ENCODE results near the gene PIK3C2A. TPM values are rescaled to one million over a fixed set of nuclear protein-coding genes. Genes with fewer than 3 reads are reported as not detected.
"Not testable (repeated sequence)": the region's sequence is repeated elsewhere in the genome, so short reads cannot be mapped to it uniquely, and the experiment has no call there.

PIK3C2A gene
- total and polyA plus RNA-seq, 5 experiments from 2014 or later, result 7.0 to 42.7 (median 9.8) TPM

GRCh38 chr11:17230867-17231851 lies 23.4 kb upstream of the PIK3C2A start:
- peaks cover 0 to 1% (median 0%) of the 10 kb centered on the region in 5 donors for H3K27me3 Mint-ChIP-seq
- ATAC-seq (peak; percentile 75 to 83), DNase-seq (peak in 3 of 10 donors; percentile 15 to 48 (median 43))
- peaks cover 6 to 18% (median 15%) of the 10 kb centered on the region in 4 donors for H3K4me1 Mint-ChIP-seq
- POLR2A ChIA-PET, result no interaction called here
- peaks cover 0 to 3% (median 0%) of the 10 kb centered on the region in 3 donors for H3K36me3 Mint-ChIP-seq
- H3K9me3 Mint-ChIP-seq, result no peaks in the 10 kb centered on the region
- H3K4me3 Mint-ChIP-seq, result peak overlapping the region in 6 of 10 donors; percentile 26 to 68 (median 32)
- H3K27ac Mint-ChIP-seq, result peak overlapping the region in 5 of 10 donors; percentile 5 to 71 (median 39)

- no peak for DNase-seq
- no peak for ATAC-seq
- POLR2A ChIA-PET, result interaction anchor here (0.7 to 1.4 kb wide), 5 partner anchors 17 to 56 kb away, joined by 3 to 6 read pairs (median 3); partner anchors contain the start of genes NUCB2 and PIK3C2A
- Mint-ChIP-seq H3K27ac (peak overlapping the region in 5 of 10 donors; percentile 5 to 60 (median 42)), H3K27me3 (peaks cover 0 to 1% (median 0%) of the 10 kb centered on the region in 5 donors), H3K4me3 (peak overlapping the region in 2 of 10 donors; percentile 38 to 52), H3K9me3 (no peaks in the 10 kb centered on the region), H3K36me3 (peaks cover 0 to 3% (median 0%) of the 10 kb centered on the region in 3 donors), H3K4me1 (peaks cover 8 to 18% (median 15%) of the 10 kb centered on the region in 4 donors)
Observed at GRCh38 chr11:17229481-17230152, 21.8 kb upstream of the PIK3C2A start.

- peaks cover 8 to 18% (median 15%) of the 10 kb centered on the region in 4 donors for H3K4me1 Mint-ChIP-seq
- ATAC-seq, H3K27ac Mint-ChIP-seq, POLR2A ChIA-PET, H3K27me3 Mint-ChIP-seq, H3K9me3 Mint-ChIP-seq, H3K36me3 Mint-ChIP-seq, DNase-seq, H3K4me3 Mint-ChIP-seq: not testable (repeated sequence)
Observed at GRCh38 chr11:17228186-17228925, 20.6 kb upstream of the PIK3C2A start.

DNA sequence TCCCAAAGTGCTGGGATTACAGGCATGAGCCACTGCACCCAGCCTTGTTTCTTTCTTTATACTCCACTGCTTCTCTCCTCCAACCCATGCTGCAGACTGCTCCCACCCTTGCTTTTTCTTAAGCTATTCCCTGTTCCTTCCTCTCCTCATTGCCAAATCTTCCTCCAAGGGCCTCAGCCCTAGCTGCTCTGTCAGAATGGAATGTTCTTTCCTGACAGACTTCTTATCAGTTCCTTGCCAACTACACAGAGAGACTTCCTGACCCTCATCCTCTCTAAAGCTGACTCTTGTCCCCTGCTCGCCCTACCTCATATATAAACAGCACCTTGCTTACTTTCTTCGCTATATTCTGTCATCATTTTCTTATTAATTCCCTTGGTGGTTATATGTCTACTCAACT lies 16.9 kb upstream of the PIK3C2A start:
- Mint-ChIP-seq H3K27me3 (no peaks in the 10 kb centered on the region), H3K27ac (peak overlapping the region in 1 of 10 donors; percentile 19), H3K4me3 (no peak overlapping the region), H3K9me3 (no peaks in the 10 kb centered on the region), H3K4me1 (peaks cover 0 to 2% (median under 1%) of the 10 kb centered on the region in 4 donors), H3K36me3 (peaks cover 0 to 3% (median 0%) of the 10 kb centered on the region in 3 donors)
- no peak for ATAC-seq
- no peak for DNase-seq
- POLR2A ChIA-PET, result interaction anchor here (0.7 kb wide), 1 partner anchor 19 kb away, joined by 3 read pairs; no protein-coding TSS in a partner anchor

GRCh38 chr11:17221968-17222367 lies 14.2 kb upstream of the PIK3C2A start:
- ATAC-seq (no peak), DNase-seq (no peak)
- Mint-ChIP-seq H3K9me3 (no peaks in the 10 kb centered on the region), H3K4me3 (no peak overlapping the region), H3K36me3 (peaks cover 0 to under 1% (median 0%) of the 10 kb centered on the region in 3 donors), H3K27me3 (no peaks in the 10 kb centered on the region), H3K4me1 (peaks cover 0 to 2% (median 0%) of the 10 kb centered on the region in 4 donors), H3K27ac (no peak overlapping the region)
- POLR2A ChIA-PET, result interaction anchor here (0.6 kb wide), 1 partner anchor 104 kb away, joined by 6 read pairs; no protein-coding TSS in a partner anchor

GRCh38 chr11:17219016-17219415 lies 11.2 kb upstream of the PIK3C2A start:
- Mint-ChIP-seq H3K4me3 (no peak overlapping the region), H3K4me1 (peaks cover 0 to 4% (median 0%) of the 10 kb centered on the region in 4 donors), H3K9me3 (peaks cover 0 to 4% (median 0%) of the 10 kb centered on the region in 9 donors), H3K36me3 (peaks cover 0 to 7% (median 5%) of the 10 kb centered on the region in 3 donors), H3K27ac (no peak overlapping the region), H3K27me3 (peaks cover 0 to 2% (median 0%) of the 10 kb centered on the region in 5 donors)
- POLR2A ChIA-PET, result no interaction called here
- DNase-seq, result no peak
- ATAC-seq, result no peak

DNA sequence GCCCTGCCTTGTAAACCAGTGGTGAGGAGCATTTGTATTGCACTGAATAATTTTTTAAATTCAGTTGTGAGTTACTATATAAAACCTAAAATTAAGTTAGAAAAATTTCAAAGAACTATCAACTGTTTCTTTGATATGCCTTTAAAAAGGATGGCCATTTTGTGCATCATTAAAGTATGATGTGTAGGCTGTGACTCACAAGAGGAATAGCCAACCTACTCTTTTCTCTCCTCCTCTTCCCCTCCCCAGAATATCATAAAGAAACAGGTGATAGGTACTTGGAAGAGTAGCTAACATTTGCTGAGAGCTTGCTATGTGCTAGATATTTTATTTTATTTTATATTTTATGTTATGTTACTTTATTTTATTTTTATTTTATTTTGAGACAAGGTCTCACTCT lies 10.6 kb upstream of the PIK3C2A start:
- Mint-ChIP-seq H3K27me3 (peaks cover 0 to 2% (median 0%) of the 10 kb centered on the region in 5 donors), H3K36me3 (peaks cover 0 to 9% (median 5%) of the 10 kb centered on the region in 3 donors), H3K4me1 (peaks cover 0 to 4% (median 0%) of the 10 kb centered on the region in 4 donors), H3K9me3 (peaks cover 0 to 4% (median 0%) of the 10 kb centered on the region in 9 donors), H3K4me3 (no peak overlapping the region), H3K27ac (no peak overlapping the region)
- POLR2A ChIA-PET, result no interaction called here
- no peak for ATAC-seq
- no peak for DNase-seq

DNA sequence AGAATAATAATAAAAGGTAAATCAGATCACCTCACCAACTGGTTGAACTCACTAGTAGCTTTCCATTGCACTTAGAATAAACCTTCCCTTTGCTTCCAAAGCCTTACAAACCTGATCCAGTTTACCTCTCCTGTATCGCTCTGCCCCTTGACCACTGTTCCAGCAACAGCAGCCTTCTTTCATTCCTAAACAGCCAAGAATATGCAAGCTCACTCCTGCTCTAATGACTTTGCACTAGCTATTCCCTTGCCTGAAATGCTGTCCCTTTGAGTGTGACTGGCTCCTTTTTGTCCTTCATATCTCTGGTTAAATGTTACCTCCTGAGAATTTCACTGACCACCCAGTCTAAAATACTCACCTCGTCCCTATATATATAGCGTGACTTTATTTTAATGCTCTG lies 9.6 kb upstream of the PIK3C2A start:
- ATAC-seq (no peak), DNase-seq (no peak)
- H3K4me3 Mint-ChIP-seq, result no peak overlapping the region
- peaks cover 0 to 9% (median 5%) of the 10 kb centered on the region in 3 donors for H3K36me3 Mint-ChIP-seq
- no peak overlapping the region for H3K27ac Mint-ChIP-seq
- H3K4me1 Mint-ChIP-seq, result peaks cover 0 to 4% (median 0%) of the 10 kb centered on the region in 4 donors
- peaks cover 0 to 4% (median 0%) of the 10 kb centered on the region in 9 donors for H3K9me3 Mint-ChIP-seq
- H3K27me3 Mint-ChIP-seq, result peaks cover 0 to 2% (median 0%) of the 10 kb centered on the region in 5 donors
- POLR2A ChIA-PET, result interaction anchor here (0.6 to 0.9 kb wide), 2 partner anchors 44 to 191 kb away, joined by 3 read pairs; no protein-coding TSS in a partner anchor

GRCh38 chr11:17214338-17214737 lies 6.6 kb upstream of the PIK3C2A start:
- peaks cover 6 to 15% (median 8%) of the 10 kb centered on the region in 4 donors for H3K4me1 Mint-ChIP-seq
- POLR2A ChIA-PET, result no interaction called here
- H3K9me3 Mint-ChIP-seq, result peaks cover 0 to 4% (median 0%) of the 10 kb centered on the region in 9 donors
- no peak overlapping the region for H3K4me3 Mint-ChIP-seq
- peaks cover 0 to 2% (median 0%) of the 10 kb centered on the region in 5 donors for H3K27me3 Mint-ChIP-seq
- DNase-seq (no peak), ATAC-seq (no peak)
- H3K36me3 Mint-ChIP-seq, result peaks cover 0 to 9% (median 5%) of the 10 kb centered on the region in 3 donors
- H3K27ac Mint-ChIP-seq, result no peak overlapping the region

DNA sequence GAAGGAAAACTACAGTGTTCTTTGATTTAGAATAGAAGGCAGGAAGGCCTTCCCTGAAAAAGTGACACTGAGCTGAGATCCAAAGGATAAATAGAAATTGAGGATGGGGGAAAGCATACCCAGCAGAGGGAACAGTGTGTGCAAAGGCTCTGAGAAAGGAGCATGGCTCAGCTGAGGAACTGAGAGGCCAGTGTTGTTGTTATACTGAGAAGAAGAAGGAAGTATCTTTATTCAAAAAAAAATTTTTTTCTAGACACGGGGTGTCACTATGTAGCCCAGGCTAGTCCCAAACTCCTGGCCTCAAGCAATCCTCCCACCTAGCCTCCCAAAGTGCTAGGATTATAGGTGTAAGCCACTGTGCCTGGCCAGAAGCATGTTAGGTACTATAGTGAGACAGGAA lies 3.5 kb upstream of the PIK3C2A start:
- ATAC-seq, result no peak
- no peak for DNase-seq
- Mint-ChIP-seq H3K9me3 (peaks cover 0 to 4% (median 0%) of the 10 kb centered on the region in 9 donors), H3K4me3 (no peak overlapping the region), H3K27me3 (peaks cover 0 to 2% (median 0%) of the 10 kb centered on the region in 5 donors), H3K36me3 (peaks cover 0 to 9% (median 5%) of the 10 kb centered on the region in 3 donors), H3K27ac (peak overlapping the region in 2 of 10 donors; percentile 2 to 35), H3K4me1 (peaks cover 21 to 40% (median 31%) of the 10 kb centered on the region in 4 donors)
- POLR2A ChIA-PET, result no interaction called here

GRCh38 chr11:17209939-17210245 lies 2.1 kb upstream of the PIK3C2A start:
- POLR2A ChIA-PET, result interaction anchor here (0.6 to 0.7 kb wide), 2 partner anchors 48 to 138 kb away, joined by 3 to 7 read pairs; no protein-coding TSS in a partner anchor
- peak overlapping the region; percentile 13 to 99 (median 98) for H3K27ac Mint-ChIP-seq
- H3K36me3 Mint-ChIP-seq, result peaks cover 0 to 9% (median 0%) of the 10 kb centered on the region in 3 donors
- no peak for ATAC-seq
- H3K27me3 Mint-ChIP-seq, result no peaks in the 10 kb centered on the region
- peaks cover 0 to 4% (median 0%) of the 10 kb centered on the region in 9 donors for H3K9me3 Mint-ChIP-seq
- H3K4me1 Mint-ChIP-seq, result peaks cover 20 to 48% (median 35%) of the 10 kb centered on the region in 4 donors
- H3K4me3 Mint-ChIP-seq, result peak overlapping the region; percentile 89 to 100 (median 98)
- DNase-seq, result no peak

All from naive thymus-derived CD8-positive, alpha-beta T cell (primary cell).